ENCODE data around the gene GTF3A.

DNA sequence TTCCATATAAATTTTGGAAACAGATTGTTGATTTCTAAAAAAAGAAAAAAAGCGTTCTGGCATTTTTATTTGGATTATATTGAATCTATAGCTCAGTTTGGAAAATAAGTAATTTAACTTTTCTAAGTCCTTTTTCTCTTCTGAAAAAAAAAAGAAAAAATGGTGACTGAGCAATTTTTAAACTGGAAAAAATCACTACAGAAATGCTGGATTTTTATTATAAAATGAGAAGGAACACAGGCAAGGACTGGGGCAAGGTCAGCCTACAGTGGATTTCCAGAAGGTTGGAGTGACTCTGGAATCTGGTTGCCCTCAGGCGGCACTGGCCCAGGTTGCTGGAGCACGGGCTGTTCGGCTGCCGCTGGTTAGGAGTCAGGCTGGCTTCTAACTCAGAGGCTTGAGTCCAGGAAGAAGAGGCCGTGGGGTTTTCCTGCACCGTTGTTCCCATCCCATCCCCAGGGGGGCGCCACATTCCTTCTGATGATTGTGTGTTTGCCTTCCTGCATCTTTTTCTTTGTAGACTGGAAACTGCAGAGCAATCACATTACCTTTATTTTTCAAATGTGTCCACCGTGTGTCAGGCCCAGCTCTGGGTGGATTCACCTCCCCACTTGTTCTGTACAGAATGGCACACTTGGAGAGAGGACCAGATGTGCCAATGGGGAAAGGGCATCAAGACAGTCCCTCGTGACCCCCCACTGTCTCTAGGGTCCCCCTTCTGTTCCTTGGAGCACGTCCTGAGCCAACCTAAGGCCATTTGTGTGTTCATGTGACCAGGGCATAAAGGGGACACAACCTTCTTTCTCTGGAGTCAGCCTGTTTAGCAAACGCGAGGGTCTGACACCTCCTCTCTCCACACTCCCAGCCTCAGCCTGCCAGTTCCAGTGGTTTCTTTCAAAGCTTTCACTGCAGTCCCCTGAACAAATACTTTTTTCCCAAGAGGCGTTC, 44.5 kb upstream of the GTF3A start:
- TF ChIP-seq TAF1 (IDR thresholded peaks at IDR 0.05; ENCODE audit: borderline replicate concordance, insufficient read depth, low read length) (no peak), SIN3A (IDR thresholded peaks at IDR 0.05; ENCODE audit: borderline replicate concordance, insufficient read depth, low read length) (no peak)
